Upper lobe of left lung (tissue), 4 donors: ENCODE data around the gene KIAA1614.

Source experiments
- CTCF ChIP-seq, 6 experiments: fragments of 450-650 bp in 4 of 6; fragments of 200-600 bp in 2 of 6; sonication (generic) in 2 of 6; IDR thresholded peaks; one replicate each; pipeline ENCODE4 v1.5.1; 2016 to 2019; ENCODE audit warnings: antibody characterized with exemption in 6 of 6
- POLR2AphosphoS5 ChIP-seq, 2 donors: sonication (generic); formaldehyde crosslinking; IDR thresholded peaks; one replicate each; pipeline ENCODE4 v1.5.1; 2017; ENCODE audit warnings: antibody characterized with exemption in 2 of 2

GRCh38 chr1:180912801-180913565, at the start of gene KIAA1614:
- no peak for TF ChIP-seq CTCF (IDR thresholded peaks at IDR 0.05)
- TF ChIP-seq POLR2AphosphoS5 (IDR thresholded peaks at IDR 0.05): no peak
